GM12892 (cell line): Measurements from ENCODE around the gene ZFYVE28.

Experiments
- DNase-seq: peaks from one replicate; pipeline ENCODE4 v3.0.0; 2011; ENCODE audit not compliant: insufficient read length
- FAIRE-seq: peaks from 2 replicates; lab custom pipeline; 2011; peaks lifted over from hg19 to GRCh38; lab: Jason Lieb, UNC
- POLR2A ChIP-seq: IDR thresholded peaks from 2 replicates; pipeline ENCODE4 v1.6.1; 2011; ENCODE audit warnings: low read depth, low read length, control low read depth
- POLR2AphosphoS5 ChIP-seq: IDR thresholded peaks from 2 replicates; pipeline ENCODE4 v1.6.1; 2011; ENCODE audit warnings: low read depth, low read length, control low read depth
- TAF1 ChIP-seq: IDR thresholded peaks from 2 replicates; pipeline ENCODE4 v1.6.1; 2011; ENCODE audit warnings: low read depth, mild to moderate bottlenecking, control low read depth, low read length, borderline replicate concordance

The ZFYVE28 gene

GRCh38 chr4:2251795-2252529 lies 166.5 kb downstream of the ZFYVE28 start:
- FAIRE-seq = no peak
- TF ChIP-seq POLR2AphosphoS5 (no peak), TAF1 (no peak), POLR2A (no peak)
- peak; percentile 21 for DNase-seq

- no peak for FAIRE-seq
These were observed 167.2 kb downstream of the ZFYVE28 start for GRCh38 chr4:2251073-2251794.

GRCh38 chr4:2250357-2251072 lies 167.9 kb downstream of the ZFYVE28 start:
- TF ChIP-seq POLR2AphosphoS5 (no peak), TAF1 (no peak), POLR2A (no peak)
- no peak for FAIRE-seq
- peak; percentile 26 for DNase-seq

More at GRCh38 chr4:2251073-2251794, 167.2 kb downstream of the ZFYVE28 start:
- DNase-seq = peak; percentile 9
- TF ChIP-seq TAF1 = no peak
- TF ChIP-seq POLR2A = no peak
- TF ChIP-seq POLR2AphosphoS5 = no peak

GRCh38 chr4:2249526-2250356 lies 168.7 kb downstream of the ZFYVE28 start:
- DNase-seq = peak; percentile 23
- no peak for TF ChIP-seq POLR2A
- TF ChIP-seq POLR2AphosphoS5 = no peak
- no peak for TF ChIP-seq TAF1
- FAIRE-seq = no peak

- TF ChIP-seq TAF1 (no peak), POLR2AphosphoS5 (0 out of 2 replicates have a peak, but pooled peaks have one; percentile 12), POLR2A (no peak; the same call in 1 of the 2 replicates)
- FAIRE-seq (no peak), DNase-seq (peak; percentile 19)
These were observed 169.6 kb downstream of the ZFYVE28 start for GRCh38 chr4:2248821-2249261.

- TF ChIP-seq POLR2AphosphoS5 = 0 out of 2 replicates have a peak, but pooled peaks have one; percentile 17
- no peak for TF ChIP-seq POLR2A
- FAIRE-seq = no peak
- peak; percentile 23 for DNase-seq
These were observed 170.2 kb downstream of the ZFYVE28 start for GRCh38 chr4:2248044-2248780.

GRCh38 chr4:2247128-2248043 lies 171.1 kb downstream of the ZFYVE28 start:
- no peak for TF ChIP-seq POLR2A
- no peak for TF ChIP-seq POLR2AphosphoS5
- TF ChIP-seq TAF1 = no peak
- FAIRE-seq = no peak
- DNase-seq = peak; percentile 16

- TF ChIP-seq POLR2A (no peak), POLR2AphosphoS5 (no peak), TAF1 (no peak)
- DNase-seq (peak; percentile 13), FAIRE-seq (no peak)
These were observed 171.9 kb downstream of the ZFYVE28 start for GRCh38 chr4:2246384-2247127.
